ENCODE results near the gene AOC2. TPM values are rescaled to one million over a fixed set of nuclear protein-coding genes. Genes with fewer than 3 reads are reported as not detected.

AOC2 gene
- total RNA-seq, 1 experiment from 2014 or later, result 3.7 TPM

DNA sequence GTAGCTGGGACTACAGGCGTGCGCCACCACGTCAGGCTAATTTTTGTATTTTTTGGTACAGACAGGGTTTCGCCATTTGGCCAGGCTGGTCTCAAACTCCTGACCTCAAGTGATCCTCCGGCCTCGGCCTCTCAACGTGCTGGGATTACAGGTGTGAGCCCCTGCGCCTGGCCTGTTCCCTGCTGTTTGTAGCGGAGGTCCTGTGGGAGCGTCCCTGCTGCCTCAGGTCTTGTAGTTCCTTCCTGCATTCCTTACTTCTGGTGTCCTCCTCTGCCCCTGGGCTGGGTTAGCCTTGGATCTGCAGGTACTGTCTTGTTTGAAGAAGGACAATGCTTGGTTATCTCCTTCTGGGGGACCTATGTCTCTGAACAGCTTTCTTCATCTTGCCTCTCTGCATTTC lies 32.7 kb downstream of the AOC2 start:
- no peaks in the 10 kb centered on the region for H3K9me3 ChIP-seq (ENCODE audit: insufficient read depth, low read depth)
- intact Hi-C loops (cut with micrococcal nuclease; ENCODE audit: unreplicated experiment), result no loop called here
- ChIA-PET POLR2A (ENCODE audit: unreplicated experiment) (no interaction called here), CTCF (no interaction called here)
- no peaks in the 10 kb centered on the region for H3K79me2 ChIP-seq (ENCODE audit: low read depth)
- no peak overlapping the region for H2AFZ ChIP-seq
- peaks cover 45% of the 10 kb centered on the region for H3K27me3 ChIP-seq (ENCODE audit: insufficient read depth, low read depth)
- TF ChIP-seq EZH2 (IDR thresholded peaks at IDR 0.05; ENCODE audit: low read depth) (no peak), CTCF (conservative IDR thresholded peaks at IDR 0.05) (no peak)
- no peaks in the 10 kb centered on the region for H3K9me2 ChIP-seq (ENCODE audit: insufficient read depth)
- H3K4me1 ChIP-seq (replicated peaks; ENCODE audit: insufficient read depth), result peaks cover 6% of the 10 kb centered on the region; the same call in 1 of the 2 replicates
- no peaks in the 10 kb centered on the region for H3F3A ChIP-seq (ENCODE audit: insufficient read depth, low read depth)
- H3K4me2 ChIP-seq, result no peak overlapping the region
- H3K36me3 ChIP-seq (ENCODE audit: low read depth), result no peaks in the 10 kb centered on the region
- no peak overlapping the region for H3K4me3 ChIP-seq
- H4K20me1 ChIP-seq (ENCODE audit: insufficient read depth), result no peaks in the 10 kb centered on the region
- H3K27ac ChIP-seq, result no peak overlapping the region
- DNase-seq, result no peak
- no TSS peak for BruUV-seq (replicated peaks)

DNA sequence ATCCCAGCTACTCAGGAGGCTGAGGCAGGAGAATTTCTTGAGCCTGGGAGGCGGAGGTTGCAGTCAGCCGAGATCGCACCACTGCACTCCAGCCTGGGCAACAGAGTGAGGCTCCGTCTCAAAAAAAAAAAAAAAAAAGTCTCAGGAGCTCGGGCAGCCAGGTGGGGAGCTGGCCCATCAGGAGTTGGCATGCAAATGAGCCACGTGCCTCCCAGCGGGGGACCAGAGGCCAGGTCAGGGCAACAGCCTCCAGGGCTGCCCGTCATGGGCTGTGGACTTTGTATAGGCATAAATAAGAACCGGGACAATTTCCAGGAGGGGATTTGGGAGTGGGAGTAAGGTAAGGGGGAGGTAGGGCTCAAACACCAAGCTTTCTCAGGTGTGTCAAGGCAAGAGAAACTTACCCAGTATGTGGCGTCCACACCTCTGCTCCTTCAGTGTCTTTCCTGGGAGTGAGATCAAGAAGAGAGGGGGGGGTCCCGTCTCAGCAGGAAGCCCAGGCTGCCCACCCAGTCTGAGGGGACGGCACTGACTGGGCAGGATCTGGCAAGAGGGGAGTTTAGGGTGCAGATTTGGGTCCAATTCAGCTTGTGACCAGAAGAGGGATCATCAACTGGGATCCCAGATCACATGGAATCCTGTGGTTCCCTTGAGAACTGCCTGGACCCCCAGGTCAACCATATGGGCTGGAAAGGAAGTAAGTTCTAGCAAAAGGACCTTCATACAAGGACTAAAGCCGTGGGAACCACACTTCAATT lies 33.9 kb downstream of the AOC2 start:
- Histone ChIP-seq H3K27ac (no peak overlapping the region), H3K9me2 (ENCODE audit: insufficient read depth) (no peaks in the 10 kb centered on the region), H3K27me3 (ENCODE audit: insufficient read depth, low read depth) (peaks cover 36% of the 10 kb centered on the region), H3K36me3 (ENCODE audit: low read depth) (no peaks in the 10 kb centered on the region), H3K4me1 (replicated peaks; ENCODE audit: insufficient read depth) (peaks cover 6% of the 10 kb centered on the region; the same call in 1 of the 2 replicates), H3K9me3 (ENCODE audit: insufficient read depth, low read depth) (no peaks in the 10 kb centered on the region), H2AFZ (no peak overlapping the region), H4K20me1 (ENCODE audit: insufficient read depth) (no peaks in the 10 kb centered on the region), H3K4me2 (peak overlapping the region; percentile 43; the same call in 1 of the 2 replicates), H3K79me2 (ENCODE audit: low read depth) (no peaks in the 10 kb centered on the region), H3K4me3 (no peak overlapping the region), H3F3A (ENCODE audit: insufficient read depth, low read depth) (no peaks in the 10 kb centered on the region)
- POLR2A ChIA-PET (ENCODE audit: unreplicated experiment), result interaction anchor here (0.6 kb wide), 1 partner anchor 51 kb away, joined by 14 read pairs; no protein-coding TSS in a partner anchor
- CTCF ChIA-PET, result no interaction called here
- TF ChIP-seq EZH2 (IDR thresholded peaks at IDR 0.05; ENCODE audit: low read depth) (no peak), CTCF (conservative IDR thresholded peaks at IDR 0.05) (no peak)
- DNase-seq, result peak; percentile 63 to 67
- intact Hi-C loops (cut with micrococcal nuclease; ENCODE audit: unreplicated experiment), result no loop called here
- no TSS peak for BruUV-seq (replicated peaks)

- peaks cover 6% of the 10 kb centered on the region; the same call in 1 of the 2 replicates for H3K4me1 ChIP-seq (replicated peaks; ENCODE audit: insufficient read depth)
- TF ChIP-seq EZH2 (IDR thresholded peaks at IDR 0.05; ENCODE audit: low read depth), result no peak
- no peak for TF ChIP-seq CTCF (conservative IDR thresholded peaks at IDR 0.05)
- no TSS peak for BruUV-seq (replicated peaks)
- H2AFZ ChIP-seq, result no peak overlapping the region
- H3K9me2 ChIP-seq (ENCODE audit: insufficient read depth), result no peaks in the 10 kb centered on the region
- no peaks in the 10 kb centered on the region for H3K36me3 ChIP-seq (ENCODE audit: low read depth)
- H3K27ac ChIP-seq, result no peak overlapping the region
- no peak for DNase-seq
- no peaks in the 10 kb centered on the region for H3F3A ChIP-seq (ENCODE audit: insufficient read depth, low read depth)
- no peak overlapping the region for H3K4me2 ChIP-seq
- intact Hi-C loops (cut with micrococcal nuclease; ENCODE audit: unreplicated experiment), result no loop called here
- ChIA-PET POLR2A (ENCODE audit: unreplicated experiment) (no interaction called here), CTCF (no interaction called here)
- H3K9me3 ChIP-seq (ENCODE audit: insufficient read depth, low read depth), result no peaks in the 10 kb centered on the region
- H3K79me2 ChIP-seq (ENCODE audit: low read depth), result no peaks in the 10 kb centered on the region
- H3K4me3 ChIP-seq, result no peak overlapping the region
- peaks cover 36% of the 10 kb centered on the region for H3K27me3 ChIP-seq (ENCODE audit: insufficient read depth, low read depth)
- no peaks in the 10 kb centered on the region for H4K20me1 ChIP-seq (ENCODE audit: insufficient read depth)
Measured at GRCh38 chr17:42878924-42879595, 34.7 kb downstream of the AOC2 start.
